GM06990 (cell line): Measurements from ENCODE around the gene UBE2A.

Experiments
- DNase-seq: peaks from one replicate; pipeline ENCODE4 v3.0.0-alpha.2; 2011; ENCODE audit not compliant: insufficient read length; ENCODE audit errors: extremely low read depth
- H3K27me3 ChIP-seq: replicated peaks from 2 replicates; pipeline ENCODE4 v1.6.0; 2011; ENCODE audit warnings: low read length; ENCODE audit not compliant: control insufficient read depth, insufficient read depth
- H3K36me3 ChIP-seq: 2 replicates; pipeline ENCODE4 v1.5.1; 2011; ENCODE audit warnings: low read length; ENCODE audit not compliant: control insufficient read depth, insufficient read depth
- H3K4me3 ChIP-seq: replicated peaks from 2 replicates; pipeline ENCODE4 v1.5.1; 2011; ENCODE audit warnings: low read depth, mild to moderate bottlenecking, control low read depth, low read length
- TF ChIP-seq, protein P1 (sequence below): IDR thresholded peaks from 2 replicates; pipeline ENCODE4 v1.5.1; 2011; ENCODE audit warnings: low read length, control low read depth, mild to moderate bottlenecking, inconsistent platforms; ENCODE audit not compliant: insufficient read depth, poor library complexity, severe bottlenecking

Gene UBE2A

DNA sequence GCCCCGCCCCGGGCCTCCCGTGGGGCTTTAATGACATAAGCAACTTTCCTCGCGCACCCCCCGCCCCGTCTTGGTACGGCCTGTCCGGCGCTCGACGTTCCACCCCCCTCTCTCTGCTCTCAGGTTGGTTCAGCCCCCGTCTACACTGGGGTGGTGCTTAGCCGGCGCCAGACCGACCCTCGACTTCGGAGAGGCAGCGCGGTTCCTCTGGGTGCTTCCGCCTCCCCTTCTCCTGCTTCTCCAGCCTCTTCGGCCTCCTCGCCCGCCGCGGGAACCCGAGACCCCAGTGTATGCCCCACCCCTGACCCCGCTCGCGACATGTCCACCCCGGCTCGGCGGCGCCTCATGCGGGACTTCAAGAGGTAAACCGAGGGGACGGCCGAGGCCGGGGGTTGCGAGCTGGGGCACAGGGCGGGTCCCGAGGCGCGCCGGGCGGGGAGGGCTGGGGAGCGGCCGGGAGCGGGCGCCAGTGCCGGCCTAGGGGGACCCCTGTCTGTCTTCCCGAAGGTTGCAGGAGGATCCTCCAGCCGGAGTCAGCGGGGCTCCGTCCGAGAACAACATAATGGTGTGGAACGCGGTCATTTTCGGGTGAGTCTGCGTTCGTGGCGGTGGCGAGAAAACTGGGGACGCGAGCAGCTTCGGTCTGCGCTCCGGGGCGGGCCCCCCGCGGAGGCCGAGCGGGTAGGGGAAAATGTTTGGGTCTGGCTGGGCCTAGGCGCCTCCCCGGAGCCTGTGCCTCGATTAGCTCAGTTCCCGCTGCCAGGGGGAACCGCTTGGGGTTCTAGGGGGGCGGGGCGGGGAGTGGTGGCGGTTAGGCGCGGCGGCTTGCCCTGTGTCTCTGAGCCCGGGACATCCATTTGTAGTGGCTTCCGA lies at the start of gene UBE2A:
TSS of gene UBE2A (plus strand) at position 170 of the 873 bp plus-strand sequence. CDS start at position 319, 149 bp downstream.
- TF ChIP-seq, protein P1, sequence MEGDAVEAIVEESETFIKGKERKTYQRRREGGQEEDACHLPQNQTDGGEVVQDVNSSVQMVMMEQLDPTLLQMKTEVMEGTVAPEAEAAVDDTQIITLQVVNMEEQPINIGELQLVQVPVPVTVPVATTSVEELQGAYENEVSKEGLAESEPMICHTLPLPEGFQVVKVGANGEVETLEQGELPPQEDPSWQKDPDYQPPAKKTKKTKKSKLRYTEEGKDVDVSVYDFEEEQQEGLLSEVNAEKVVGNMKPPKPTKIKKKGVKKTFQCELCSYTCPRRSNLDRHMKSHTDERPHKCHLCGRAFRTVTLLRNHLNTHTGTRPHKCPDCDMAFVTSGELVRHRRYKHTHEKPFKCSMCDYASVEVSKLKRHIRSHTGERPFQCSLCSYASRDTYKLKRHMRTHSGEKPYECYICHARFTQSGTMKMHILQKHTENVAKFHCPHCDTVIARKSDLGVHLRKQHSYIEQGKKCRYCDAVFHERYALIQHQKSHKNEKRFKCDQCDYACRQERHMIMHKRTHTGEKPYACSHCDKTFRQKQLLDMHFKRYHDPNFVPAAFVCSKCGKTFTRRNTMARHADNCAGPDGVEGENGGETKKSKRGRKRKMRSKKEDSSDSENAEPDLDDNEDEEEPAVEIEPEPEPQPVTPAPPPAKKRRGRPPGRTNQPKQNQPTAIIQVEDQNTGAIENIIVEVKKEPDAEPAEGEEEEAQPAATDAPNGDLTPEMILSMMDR = no peak
- DNase-seq = peak; percentile 93
- H3K27me3 ChIP-seq = no peaks in the 10 kb centered on the region
- peak within 1 kb of the TSS; percentile 78 for H3K4me3 ChIP-seq
- no peaks in the 10 kb centered on the region for H3K36me3 ChIP-seq

GRCh38 chrX:119529345-119530276 lies 44.8 kb upstream of the UBE2A start:
- H3K36me3 ChIP-seq = no peaks in the 10 kb centered on the region
- DNase-seq = no peak
- no peak overlapping the region for H3K4me3 ChIP-seq
- no peaks in the 10 kb centered on the region for H3K27me3 ChIP-seq
- TF ChIP-seq, protein P1 = no peak

DNA sequence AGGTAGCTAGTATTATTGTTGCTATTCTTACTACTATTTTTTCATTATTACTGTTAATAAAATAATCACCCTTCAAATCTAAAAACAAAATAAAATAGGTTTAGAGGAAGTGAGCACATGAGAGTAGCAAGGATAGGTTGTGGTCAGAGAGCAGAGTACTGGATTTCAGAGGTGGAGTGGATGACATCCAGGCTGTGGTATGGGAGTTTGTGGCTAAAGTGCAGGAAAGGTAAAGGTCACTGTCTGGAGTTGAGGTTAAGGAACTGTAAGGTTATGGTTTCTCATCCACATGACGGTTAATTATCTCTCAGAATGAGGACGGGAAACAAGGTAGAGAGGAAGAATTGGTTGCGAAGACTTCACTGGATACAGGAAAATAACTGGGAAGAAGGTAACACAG lies 36.9 kb upstream of the UBE2A start:
- DNase-seq = no peak
- Histone ChIP-seq H3K27me3 (no peaks in the 10 kb centered on the region), H3K4me3 (no peak overlapping the region), H3K36me3 (no peaks in the 10 kb centered on the region; the same call in 1 of the 2 replicates)
- TF ChIP-seq, protein P1 = no peak

DNA sequence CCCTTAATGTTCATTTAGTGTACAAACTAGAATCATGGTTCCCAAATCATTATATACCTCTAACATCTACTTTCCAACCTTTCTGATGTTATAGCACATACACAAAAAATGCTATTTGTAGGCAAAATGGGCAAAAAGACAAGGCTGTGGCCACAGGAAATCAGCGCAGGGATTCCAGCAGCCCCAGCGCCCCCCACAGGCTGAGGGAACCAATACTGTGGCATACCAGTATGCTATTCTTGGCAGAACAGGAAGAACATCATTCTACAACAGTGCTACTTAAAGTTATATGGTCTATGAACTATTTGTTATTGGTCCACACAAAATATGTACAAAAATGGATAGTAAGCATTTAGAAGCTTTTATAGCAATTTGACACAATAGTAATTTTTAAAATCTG lies 34.5 kb upstream of the UBE2A start:
- H3K36me3 ChIP-seq = no peaks in the 10 kb centered on the region; the same call in 1 of the 2 replicates
- TF ChIP-seq, protein P1 = peak; percentile 20
- H3K4me3 ChIP-seq = no peak overlapping the region
- DNase-seq = no peak
- H3K27me3 ChIP-seq = no peaks in the 10 kb centered on the region

- Histone ChIP-seq H3K4me3 (no peak overlapping the region), H3K36me3 (no peaks in the 10 kb centered on the region; the same call in 1 of the 2 replicates), H3K27me3 (no peaks in the 10 kb centered on the region)
- DNase-seq = no peak
- TF ChIP-seq, protein P1 = no peak
Measured at GRCh38 chrX:119541188-119541587, 33.2 kb upstream of the UBE2A start.
